ENCODE measurements around the gene HUWE1.
"Not testable (repeated sequence)": the region's sequence is repeated elsewhere in the genome, so short reads cannot be mapped to it uniquely, and the experiment has no call there.

The HUWE1 gene

DNA sequence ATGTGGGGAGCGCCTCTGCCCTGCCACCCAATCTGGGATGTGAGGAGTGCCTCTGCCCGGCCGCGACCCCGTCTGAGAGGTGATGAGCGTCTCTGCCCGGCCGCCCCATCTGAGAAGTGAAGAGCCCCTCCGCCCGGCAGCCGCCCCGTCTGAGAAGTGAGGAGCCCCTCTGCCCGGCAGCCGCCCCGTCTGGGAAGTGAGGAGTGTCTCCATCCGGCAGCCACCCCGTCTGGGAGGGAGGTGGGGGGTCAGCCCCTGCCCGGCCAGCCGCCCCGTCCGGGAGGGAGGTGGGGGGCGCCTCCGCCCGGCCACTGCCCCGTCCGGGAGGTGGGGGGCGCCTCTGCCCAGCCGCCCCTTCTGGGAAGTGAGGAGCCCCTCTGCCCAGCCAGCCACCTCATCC, 182.5 kb downstream of the HUWE1 start:
- not testable (repeated sequence) for DNase-seq (ENCODE audit: low spot score)

DNA sequence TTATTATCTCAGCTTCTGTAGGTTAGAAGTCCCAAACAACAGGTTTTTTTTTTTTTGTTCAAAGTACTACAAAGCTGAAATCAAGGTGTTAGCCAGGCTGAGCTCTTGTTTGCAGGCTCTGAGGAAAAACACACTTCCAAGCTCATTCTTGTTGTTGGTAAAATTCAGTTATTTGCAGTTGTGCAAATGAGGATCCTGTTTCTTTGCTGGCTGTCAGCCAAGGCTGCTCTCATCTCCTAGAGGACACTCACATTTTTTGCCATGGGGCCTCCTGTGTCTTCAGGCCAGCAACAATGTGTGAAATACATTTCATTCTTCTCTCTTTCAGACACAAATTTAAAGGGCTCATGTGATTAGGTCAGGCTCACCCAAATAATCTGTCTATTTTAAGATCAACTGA, 192.1 kb downstream of the HUWE1 start:
- DNase-seq (ENCODE audit: low spot score) = no peak

DNA sequence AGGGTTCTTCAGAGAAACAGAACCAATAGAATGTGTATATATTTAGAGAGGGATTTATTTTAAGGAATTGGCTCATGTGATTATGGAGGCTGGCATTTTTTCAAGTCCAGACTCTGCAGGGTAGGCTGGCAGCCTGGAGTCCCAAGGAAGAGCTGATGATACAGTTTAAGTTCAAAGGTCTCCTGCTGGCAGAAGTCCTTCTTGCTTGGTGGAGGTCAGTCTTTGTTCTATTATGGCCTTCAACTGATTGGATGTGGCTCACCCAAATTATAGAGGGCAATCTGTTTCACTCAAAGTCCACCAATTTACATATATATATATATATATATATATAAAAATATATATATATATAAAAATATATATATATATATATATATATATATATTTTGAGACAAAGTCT, 200.2 kb downstream of the HUWE1 start:
- no peak for DNase-seq (ENCODE audit: low spot score)

DNA sequence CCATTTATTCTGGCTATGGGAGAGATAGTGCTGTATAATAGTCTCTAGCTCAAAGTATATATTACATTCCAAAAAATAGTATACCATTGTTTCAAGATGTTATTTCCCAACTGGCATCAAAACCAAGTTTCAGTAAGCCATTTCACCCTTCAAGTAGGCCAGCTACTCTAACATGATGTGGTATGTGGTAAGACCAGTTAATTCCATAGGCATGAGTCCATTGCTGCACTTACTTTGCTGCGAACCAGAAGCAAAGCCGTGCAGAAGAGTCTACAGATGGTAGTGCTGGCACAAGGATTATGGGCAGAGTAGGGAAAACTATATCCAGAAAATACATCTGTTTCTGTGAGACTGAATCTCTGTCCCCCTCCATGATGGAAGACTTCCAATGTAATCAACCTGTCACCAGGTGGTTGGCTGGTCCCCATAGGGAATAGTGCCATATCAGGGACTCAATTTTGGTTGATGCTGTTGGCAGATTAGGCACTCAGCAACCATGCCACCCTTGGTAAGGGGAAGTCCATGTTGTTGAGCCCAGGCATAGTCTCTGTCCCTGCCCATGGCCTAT, 202.6 kb downstream of the HUWE1 start:
- no peak for DNase-seq (ENCODE audit: low spot score)

DNA sequence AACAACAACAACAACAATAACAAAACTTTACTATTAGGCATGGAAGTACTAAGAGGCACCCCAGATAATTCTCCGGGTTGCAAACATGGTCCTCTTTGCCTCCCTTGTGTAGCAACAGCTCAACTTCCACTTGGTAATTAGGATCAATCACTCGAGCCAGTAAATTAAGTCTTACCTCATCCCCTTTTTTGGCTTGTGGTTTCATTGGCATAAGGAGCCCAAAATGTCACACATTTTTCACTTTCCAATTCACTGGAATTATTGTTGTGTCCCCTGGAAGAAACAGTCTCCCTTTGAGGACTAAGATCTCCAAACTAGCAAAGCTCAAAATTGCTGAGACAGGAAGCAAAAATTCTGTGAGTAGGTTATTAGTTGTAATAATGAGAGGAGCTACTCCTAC, 203.1 kb downstream of the HUWE1 start:
- DNase-seq (ENCODE audit: low spot score) = no peak

Measured in hematopoietic multipotent progenitor cell treated with erythropoietin and hydrocortisone succinate and interleukin-3 and kit ligand, for 15 days (in vitro differentiated cells).